ENCODE measurements around the gene PGA5.

The PGA5 gene

DNA sequence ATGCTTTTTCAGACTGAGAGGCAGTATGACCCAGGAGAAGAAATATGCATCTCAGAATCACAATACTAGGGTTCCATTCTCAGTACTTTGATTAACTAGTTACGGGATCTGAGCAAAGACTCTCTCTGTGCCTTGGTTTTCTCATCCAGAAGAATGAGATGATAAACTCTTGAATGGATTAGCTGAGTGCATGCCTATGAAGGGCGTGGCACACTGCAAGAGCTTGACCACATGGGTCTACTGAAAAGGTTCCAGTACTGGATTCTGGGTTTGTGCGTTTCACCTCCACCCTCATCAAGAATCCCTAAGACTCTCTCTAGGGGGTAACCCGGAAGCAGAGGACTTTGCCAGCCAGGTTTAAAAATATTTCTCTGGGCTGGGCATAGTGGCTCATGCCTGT lies 25.6 kb downstream of the PGA5 start:
- DNase-seq (ENCODE audit: extremely low read depth in 1 of 2, low read depth in 1 of 2) = no peak

DNA sequence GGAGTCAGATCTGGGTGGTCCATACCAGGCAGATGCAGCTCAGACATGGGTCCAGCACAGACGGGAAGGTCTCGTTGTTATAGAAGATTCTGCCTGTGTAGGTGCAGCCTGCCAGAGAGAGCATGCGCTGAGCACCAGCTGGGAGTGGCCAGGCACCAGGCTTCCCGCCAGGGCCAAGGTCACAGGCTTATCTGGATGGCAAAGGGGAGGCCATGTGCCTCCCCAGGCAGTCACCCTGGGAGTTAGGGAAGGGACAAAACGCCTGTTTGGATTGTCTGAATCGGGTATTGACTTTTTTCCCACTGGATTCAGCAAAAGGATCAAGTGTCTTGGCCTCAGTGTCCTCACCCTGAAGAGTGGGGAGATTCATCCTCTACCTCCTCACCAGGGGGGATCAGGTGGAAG lies 26.5 kb downstream of the PGA5 start:
- no peak for DNase-seq (ENCODE audit: extremely low read depth in 1 of 2, low read depth in 1 of 2)

DNA sequence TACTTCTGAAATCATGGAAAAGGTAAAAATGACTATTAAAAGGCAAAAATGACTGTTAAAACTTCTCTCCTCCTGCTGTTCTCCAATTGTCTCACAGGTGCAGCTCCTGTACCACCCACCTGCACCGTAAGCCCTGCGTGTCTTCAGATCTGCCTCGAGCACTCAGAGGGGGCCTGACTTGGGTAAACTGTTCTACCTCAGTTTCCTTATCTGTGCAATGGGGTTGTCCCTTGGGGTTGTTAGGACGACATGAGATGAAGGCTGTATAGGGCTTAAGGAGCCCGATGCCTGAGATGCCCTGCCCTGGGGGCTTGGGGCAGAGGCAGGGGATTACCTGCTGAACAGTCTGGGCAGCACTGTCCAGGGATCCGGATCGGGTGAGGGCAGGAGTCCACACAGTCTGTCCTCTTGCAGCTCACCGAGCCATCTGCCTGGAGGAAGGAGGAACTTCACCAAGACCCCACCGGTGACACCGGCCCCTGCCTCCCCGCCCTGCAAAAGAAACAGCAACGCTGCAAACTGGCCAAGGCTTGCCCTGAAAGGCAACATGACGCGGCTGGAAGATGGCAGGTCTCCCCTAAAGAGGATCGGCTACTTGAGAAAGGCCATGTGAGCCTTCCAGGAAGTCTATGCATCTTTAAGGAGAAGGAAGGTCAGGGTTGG lies 27.7 kb downstream of the PGA5 start:
- DNase-seq (ENCODE audit: extremely low read depth in 1 of 2, low read depth in 1 of 2) = no peak

GRCh38 chr11:61270354-61271076 lies 29.5 kb downstream of the PGA5 start:
- no peak for DNase-seq (ENCODE audit: extremely low read depth in 1 of 2, low read depth in 1 of 2)

DNA sequence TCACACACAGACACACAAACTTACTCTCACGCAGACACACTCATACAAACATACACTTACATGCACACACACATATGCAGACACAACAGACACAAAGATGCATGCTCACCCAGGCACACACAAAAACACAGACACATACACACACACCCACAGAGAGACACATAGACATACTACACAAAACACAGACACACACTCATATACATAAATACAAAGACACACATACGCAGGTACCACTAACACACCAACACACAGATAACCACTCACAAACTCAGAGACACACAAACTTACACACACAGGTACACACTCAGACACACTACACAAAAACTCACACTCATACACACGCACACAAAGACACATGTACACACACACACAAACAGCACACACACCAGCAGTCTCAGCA lies 31.8 kb downstream of the PGA5 start:
- no peak for DNase-seq (ENCODE audit: extremely low read depth in 1 of 2, low read depth in 1 of 2)

GRCh38 chr11:61273178-61274078 lies 32.5 kb downstream of the PGA5 start:
- DNase-seq (ENCODE audit: extremely low read depth in 1 of 2, low read depth in 1 of 2) = no peak

GRCh38 chr11:61274084-61274483 lies 33.1 kb downstream of the PGA5 start:
- DNase-seq (ENCODE audit: extremely low read depth in 1 of 2, low read depth in 1 of 2) = no peak

DNA sequence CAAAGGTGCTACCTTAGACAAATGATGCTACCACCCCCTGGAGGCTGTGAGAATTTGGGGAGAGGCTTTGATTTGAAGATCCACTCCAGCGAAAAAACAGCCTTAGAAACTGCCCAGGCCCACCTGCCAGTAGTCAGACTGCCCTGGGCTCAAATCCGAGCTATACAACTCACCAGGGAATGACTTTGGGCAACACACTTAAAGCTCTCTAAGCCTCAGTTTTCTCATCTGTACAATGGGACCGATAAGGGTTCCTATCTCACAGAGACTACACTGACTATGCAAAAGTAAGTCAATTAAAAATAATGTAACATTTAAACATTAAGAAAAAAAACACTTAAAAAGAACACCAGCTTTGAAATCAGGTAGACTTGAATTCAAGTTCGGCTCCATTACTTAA lies 34.2 kb downstream of the PGA5 start:
- DNase-seq (ENCODE audit: extremely low read depth in 1 of 2, low read depth in 1 of 2) = no peak

DNA sequence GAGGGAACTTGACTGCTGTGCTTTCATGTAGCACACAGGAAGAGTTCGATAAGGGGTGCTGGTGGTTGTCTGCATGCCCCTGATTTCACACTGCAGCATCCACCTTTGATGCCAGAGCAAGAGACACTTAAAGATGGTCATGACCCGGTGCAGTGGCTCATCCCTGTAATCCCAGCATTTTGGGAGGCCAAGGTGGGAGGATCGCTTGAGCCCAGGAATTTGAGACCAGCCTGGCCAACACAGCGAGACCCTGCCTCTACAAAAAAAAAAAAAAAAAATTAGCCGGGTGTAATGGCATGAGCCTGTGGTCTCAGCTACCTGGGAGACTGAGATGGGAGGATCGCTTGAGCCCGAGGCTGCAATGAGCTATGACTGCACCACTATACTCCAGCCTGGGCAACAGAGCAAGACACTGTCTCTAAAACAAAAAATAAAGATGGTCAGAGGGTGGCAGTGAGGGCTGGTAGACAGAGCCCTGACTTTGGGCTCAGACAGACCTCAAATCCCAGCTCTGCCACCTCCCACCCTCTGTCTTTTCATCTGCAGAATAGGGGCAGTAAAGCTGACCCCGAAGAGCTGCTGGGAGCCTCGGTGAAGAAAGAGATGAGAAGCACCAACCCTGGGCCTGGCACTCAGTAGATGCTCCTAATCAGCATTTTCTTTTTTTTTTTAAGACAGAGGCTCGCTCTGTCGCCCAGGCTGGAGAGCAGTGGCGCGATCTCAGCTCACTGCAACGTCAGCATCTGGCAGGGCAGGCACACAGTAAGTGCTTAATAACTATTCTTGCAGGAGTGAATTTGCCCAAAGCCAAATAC lies 36.4 kb downstream of the PGA5 start:
- no peak for DNase-seq (ENCODE audit: extremely low read depth in 1 of 2, low read depth in 1 of 2)

DNA sequence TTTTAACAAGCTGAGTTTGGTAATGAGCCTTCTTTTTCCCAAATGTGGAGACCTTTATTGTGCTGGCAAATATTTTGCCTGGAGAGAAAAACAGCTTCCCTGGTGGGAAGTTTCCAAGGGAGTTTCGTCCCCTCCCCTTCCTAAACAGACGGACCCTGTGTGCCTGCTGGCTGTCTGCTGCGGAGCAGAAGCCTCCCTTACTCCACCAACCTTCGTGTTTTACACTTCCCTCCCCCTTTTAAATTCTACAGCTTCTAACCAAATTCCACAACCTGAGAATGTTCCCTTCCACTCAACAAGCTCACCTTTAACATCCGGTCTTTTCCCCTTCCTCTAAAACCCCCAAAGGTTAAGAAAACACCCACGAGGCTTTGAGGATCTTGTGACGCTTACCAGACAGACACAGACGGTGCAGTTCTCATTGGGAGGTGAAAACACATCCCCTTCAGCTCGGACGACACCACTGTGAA lies 37.1 kb downstream of the PGA5 start:
- DNase-seq (ENCODE audit: extremely low read depth in 1 of 2, low read depth in 1 of 2) = no peak

GRCh38 chr11:61279934-61280659 lies 39.1 kb downstream of the PGA5 start:
- no peak for DNase-seq (ENCODE audit: extremely low read depth in 1 of 2, low read depth in 1 of 2)

- no peak for DNase-seq (ENCODE audit: extremely low read depth in 1 of 2, low read depth in 1 of 2)
Measured at GRCh38 chr11:61280883-61281580, 40.1 kb downstream of the PGA5 start.

GRCh38 chr11:61281581-61282250 lies 40.7 kb downstream of the PGA5 start:
- peak in 1 of 2 donors; percentile 24 for DNase-seq (ENCODE audit: extremely low read depth in 1 of 2, low read depth in 1 of 2)

- no peak for DNase-seq (ENCODE audit: extremely low read depth in 1 of 2, low read depth in 1 of 2)
Measured at GRCh38 chr11:61283613-61284012, 42.6 kb downstream of the PGA5 start.

- DNase-seq (ENCODE audit: extremely low read depth in 1 of 2, low read depth in 1 of 2) = no peak
Measured at GRCh38 chr11:61287338-61287977, 46.5 kb downstream of the PGA5 start.

DNA sequence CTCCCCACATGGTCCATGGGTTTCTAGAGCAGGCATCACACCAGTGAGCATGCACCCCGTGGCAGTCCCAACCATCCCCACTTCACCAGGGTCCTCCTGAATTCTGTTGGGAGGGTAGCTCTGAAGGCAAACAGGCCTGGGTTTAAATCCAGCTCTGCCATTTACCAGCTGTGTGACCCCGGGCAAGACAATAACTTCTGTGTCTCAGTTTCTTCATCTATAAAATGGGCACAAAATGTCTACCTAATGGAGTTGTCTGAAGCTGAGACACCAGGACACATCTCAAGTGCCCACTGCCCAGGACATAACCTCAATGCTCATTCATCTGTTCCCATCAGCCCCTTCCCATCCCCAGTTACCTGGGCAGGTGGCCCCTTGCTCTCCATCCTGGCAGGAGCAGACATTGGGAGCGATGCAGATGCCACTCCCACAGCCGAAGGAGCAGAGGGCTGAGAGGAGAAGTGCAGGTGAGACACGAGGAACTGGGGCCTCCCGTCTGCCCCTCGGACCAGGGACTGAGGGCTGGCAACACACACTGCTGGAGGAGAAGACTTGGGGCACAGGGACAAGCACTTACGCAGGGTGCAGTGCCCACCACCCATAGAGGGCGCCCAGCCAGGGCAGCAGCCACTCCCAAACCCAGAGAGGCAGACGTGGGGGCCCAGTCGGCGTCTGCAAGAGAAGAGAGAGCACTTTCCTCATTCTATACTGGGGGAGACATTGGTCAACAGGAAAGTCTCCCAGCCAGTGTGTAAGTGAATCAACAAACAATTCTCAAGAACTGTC lies 50.1 kb downstream of the PGA5 start:
- DNase-seq (ENCODE audit: extremely low read depth in 1 of 2, low read depth in 1 of 2) = no peak

DNA sequence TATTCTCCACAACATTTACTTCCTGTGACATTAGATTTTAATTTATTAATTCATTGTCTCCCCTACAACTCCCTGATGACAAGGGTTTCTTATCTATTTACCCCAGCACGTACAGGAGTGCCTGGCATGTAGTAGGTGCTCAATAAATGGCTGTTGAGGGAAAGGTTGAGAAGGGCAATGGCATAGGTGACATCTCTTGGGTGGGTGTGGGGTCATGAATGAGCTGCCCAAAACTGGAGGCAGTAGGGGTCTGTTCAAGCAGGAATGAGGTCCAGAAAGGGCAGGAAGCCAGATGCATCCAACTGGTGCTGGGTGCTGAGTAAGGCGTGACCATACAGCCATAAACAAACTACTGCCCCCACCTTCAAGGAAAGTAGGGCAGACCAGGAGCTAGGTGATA lies 51.4 kb downstream of the PGA5 start:
- no peak for DNase-seq (ENCODE audit: extremely low read depth in 1 of 2, low read depth in 1 of 2)
